Neural progenitor cell (in vitro differentiated cells): ENCODE data around the gene P4HA2.

Source experiments
- EZH2 ChIP-seq: fragments of 200-600 bp; sonication (generic); IDR thresholded peaks from 2 replicates; pipeline ENCODE4 v1.6.1; 2017; ENCODE audit warnings: antibody characterized with exemption, mild to moderate bottlenecking, moderate library complexity
- TF ChIP-seq, protein P1 (sequence below): fragments of 200-600 bp; sonication (generic); IDR thresholded peaks from 2 replicates; pipeline ENCODE4 v1.5.1; 2017; ENCODE audit warnings: antibody characterized with exemption, mild to moderate bottlenecking

DNA sequence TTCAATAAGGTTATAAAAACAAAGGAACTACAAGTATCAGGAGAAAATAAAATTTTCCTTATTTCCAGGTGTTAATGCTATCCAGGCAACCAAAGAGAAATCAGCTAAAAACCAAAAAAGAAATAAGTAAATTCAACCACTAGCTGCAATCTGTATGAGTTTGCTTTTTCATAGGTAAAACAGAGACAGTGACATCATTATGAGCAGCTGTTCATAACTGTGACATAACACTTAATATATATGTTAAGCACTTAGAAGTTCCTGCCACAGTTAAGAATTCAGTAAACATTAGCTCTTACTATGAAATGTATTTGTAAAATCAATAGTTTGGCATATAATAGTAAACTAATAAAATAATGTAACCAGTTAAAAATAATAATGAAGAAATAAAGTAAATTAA lies 20.9 kb downstream of the P4HA2 start:
- TF ChIP-seq, protein P1, sequence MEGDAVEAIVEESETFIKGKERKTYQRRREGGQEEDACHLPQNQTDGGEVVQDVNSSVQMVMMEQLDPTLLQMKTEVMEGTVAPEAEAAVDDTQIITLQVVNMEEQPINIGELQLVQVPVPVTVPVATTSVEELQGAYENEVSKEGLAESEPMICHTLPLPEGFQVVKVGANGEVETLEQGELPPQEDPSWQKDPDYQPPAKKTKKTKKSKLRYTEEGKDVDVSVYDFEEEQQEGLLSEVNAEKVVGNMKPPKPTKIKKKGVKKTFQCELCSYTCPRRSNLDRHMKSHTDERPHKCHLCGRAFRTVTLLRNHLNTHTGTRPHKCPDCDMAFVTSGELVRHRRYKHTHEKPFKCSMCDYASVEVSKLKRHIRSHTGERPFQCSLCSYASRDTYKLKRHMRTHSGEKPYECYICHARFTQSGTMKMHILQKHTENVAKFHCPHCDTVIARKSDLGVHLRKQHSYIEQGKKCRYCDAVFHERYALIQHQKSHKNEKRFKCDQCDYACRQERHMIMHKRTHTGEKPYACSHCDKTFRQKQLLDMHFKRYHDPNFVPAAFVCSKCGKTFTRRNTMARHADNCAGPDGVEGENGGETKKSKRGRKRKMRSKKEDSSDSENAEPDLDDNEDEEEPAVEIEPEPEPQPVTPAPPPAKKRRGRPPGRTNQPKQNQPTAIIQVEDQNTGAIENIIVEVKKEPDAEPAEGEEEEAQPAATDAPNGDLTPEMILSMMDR, result no peak
- no peak for TF ChIP-seq EZH2
